ENCODE results near the gene RAD23A.

Gene RAD23A

GRCh38 chr19:12987190-12987589, 41.5 kb downstream of the RAD23A start:
- DNase-seq: no peak

GRCh38 chr19:12987781-12988180, 42.1 kb downstream of the RAD23A start:
- no peak for DNase-seq

- DNase-seq: no peak
Observed at GRCh38 chr19:12990431-12990830, 44.8 kb downstream of the RAD23A start.

- DNase-seq: no peak
Observed at GRCh38 chr19:12990853-12991252, 45.2 kb downstream of the RAD23A start.

GRCh38 chr19:12991296-12991695, 45.6 kb downstream of the RAD23A start:
- DNase-seq: no peak

- DNase-seq: no peak
Observed at GRCh38 chr19:12992729-12993128, 47.1 kb downstream of the RAD23A start.

GRCh38 chr19:12993562-12993961, 47.9 kb downstream of the RAD23A start:
- DNase-seq: no peak

- no peak for DNase-seq
Observed at GRCh38 chr19:12994701-12995595, 49.3 kb downstream of the RAD23A start, which contains the start of gene NFIX. NFIX (plus strand) TSS chr19:12995475; CDS start chr19:12995838, 363 bp downstream.

- no peak for DNase-seq
Observed at GRCh38 chr19:12995596-12996405, 50.1 kb downstream of the RAD23A start.

GRCh38 chr19:12996406-12997094, 50.9 kb downstream of the RAD23A start:
- DNase-seq: no peak

GRCh38 chr19:12997179-12997966, 51.7 kb downstream of the RAD23A start:
- DNase-seq: no peak

GRCh38 chr19:12997967-12998940, 52.6 kb downstream of the RAD23A start:
- no peak for DNase-seq

GRCh38 chr19:13001166-13001501, 55.5 kb downstream of the RAD23A start:
- DNase-seq: no peak

GRCh38 chr19:13001502-13002165, 56.0 kb downstream of the RAD23A start:
- no peak for DNase-seq

- DNase-seq: no peak
Observed at GRCh38 chr19:13002166-13002898, 56.7 kb downstream of the RAD23A start.

GRCh38 chr19:13003081-13003480, 57.4 kb downstream of the RAD23A start:
- DNase-seq: no peak

Measured in NCI-H1417 treated with DMSO at 0.1 percent for 48 hours (cell line).